Esophagus mucosa (tissue), 1 donor: Measurements from ENCODE around the gene STON2. TPM values are rescaled to one million over a fixed set of nuclear protein-coding genes. Genes with fewer than 3 reads are reported as not detected.

Experiments used
- ATAC-seq: fragments of 200-7000 bp; cut with Tn5 transposase; one replicate; pipeline ENCODE4 v1.9.1; 2020
- total RNA-seq: library from RNA; stranded (reverse); gene quantifications from one replicate; pipeline ENCODE4 v1.2.4, GENCODE V29; 2023
- donor health status: DM: yes; HTN: yes; CAD: no.

The STON2 gene
- total RNA-seq, 1 donor from 2014 or later = 54.0 TPM

DNA sequence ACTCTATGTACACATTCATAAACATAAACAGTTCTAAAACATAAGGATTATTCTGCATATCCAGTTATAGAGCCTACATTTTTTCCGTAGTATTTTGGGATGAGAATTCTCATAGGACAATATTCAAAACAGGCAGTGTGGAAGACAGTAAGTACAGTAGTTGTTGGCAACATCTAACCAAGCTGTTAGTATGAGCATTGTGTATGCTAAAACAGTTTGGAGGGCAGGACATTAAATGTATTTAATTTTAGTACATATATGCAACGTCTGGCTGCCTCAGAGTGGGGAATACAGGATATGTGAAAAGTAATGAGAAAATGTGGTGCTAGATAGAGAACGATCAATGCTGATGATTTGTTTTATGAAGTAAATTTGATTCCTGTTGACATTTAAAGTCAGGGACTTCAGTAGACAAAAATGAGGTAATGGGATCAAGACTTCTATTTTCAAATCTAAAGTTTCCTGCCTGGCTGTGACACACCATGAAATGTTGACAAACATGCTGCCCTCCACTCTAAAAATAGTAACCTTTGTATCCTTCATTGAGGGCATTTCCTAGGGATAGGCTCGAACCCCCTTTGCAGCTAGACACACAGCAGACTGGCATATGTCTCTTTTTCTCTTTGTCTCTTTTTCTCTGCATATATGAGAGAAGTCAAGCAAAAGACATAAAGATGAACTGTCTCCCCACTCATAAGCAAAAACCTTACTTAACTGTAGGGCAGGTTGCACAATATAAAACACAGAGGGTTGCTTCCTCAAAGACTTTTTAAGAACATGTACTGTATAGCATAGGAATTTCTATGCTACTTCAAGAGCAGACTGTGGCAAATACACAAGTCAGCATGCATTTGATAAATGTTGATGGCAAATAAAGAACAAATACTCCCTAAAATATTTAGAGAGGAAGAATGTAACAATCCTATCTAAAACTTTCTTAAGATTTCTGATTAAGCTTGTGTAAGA, 103.9 kb downstream of the STON2 start:
- ATAC-seq = no peak

DNA sequence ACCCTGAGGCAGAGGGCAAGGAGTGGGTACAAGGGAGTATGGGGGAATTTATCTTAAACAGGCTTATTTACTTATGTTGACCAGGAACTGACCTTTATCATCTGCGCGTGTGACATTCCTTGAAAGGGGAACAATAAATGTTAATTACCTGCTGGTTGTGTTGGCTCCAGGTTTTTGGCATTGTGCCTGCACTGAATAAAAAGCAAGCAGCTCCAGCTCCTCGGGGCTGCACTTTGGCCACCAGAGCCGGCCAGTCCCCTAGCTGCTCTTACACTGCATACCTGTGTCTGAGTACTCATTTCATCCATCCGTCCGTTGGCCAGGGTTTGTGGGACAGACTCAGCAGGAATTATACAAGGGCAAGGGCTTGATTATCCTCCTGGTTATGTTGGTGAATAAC, 110.6 kb downstream of the STON2 start:
- no peak for ATAC-seq

GRCh38 chr14:81286574-81287370, 113.4 kb downstream of the STON2 start:
- peak; percentile 20 for ATAC-seq

DNA sequence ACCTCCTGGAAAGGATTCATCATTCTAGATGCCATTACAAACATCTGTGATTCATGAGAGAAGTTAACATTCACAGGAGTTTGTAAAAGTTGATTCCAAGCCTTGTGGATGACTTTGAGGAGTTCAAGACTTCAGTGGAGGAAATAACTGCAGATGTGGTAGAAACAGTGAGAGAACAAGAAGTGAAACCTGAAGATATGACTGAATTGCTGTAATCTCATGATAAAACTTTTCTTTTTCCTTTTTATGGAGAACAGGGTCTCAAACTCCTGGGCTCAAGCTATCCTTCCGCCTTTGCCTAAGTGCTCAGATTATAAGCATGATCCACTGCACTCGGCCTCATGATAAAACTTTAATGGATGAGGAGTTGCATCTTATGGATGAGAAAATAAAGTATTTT, 114.9 kb downstream of the STON2 start:
- no peak for ATAC-seq

DNA sequence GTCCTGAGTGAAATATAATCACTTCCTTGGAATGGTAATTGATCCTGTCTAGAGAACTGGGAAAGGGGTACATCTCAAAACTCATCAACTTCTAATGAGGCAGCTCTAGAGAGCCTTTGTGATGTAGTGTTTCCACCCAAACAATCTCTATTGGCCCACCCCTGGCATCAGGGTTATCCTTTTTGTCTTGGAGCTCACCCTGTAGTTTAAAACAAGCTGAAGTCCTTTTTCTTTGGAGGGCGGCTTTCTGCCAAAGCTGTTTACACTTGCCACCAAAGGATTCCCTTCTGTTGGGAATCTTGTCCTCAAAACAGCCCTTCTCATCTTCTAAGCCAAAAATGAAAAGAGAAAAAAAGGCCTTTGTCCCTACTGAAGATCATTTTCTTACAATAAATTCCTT, 118.8 kb downstream of the STON2 start:
- ATAC-seq = no peak

- ATAC-seq = no peak
Observed at GRCh38 chr14:81280136-81280791, 119.9 kb downstream of the STON2 start.

- no peak for ATAC-seq
Observed at GRCh38 chr14:81277096-81277495, 123.0 kb downstream of the STON2 start.

GRCh38 chr14:81276073-81277069, 123.8 kb downstream of the STON2 start:
- no peak for ATAC-seq

GRCh38 chr14:81275305-81276072, 124.6 kb downstream of the STON2 start:
- no peak for ATAC-seq

GRCh38 chr14:81273961-81274575, 126.1 kb downstream of the STON2 start:
- no peak for ATAC-seq

GRCh38 chr14:81273521-81273920, 126.6 kb downstream of the STON2 start:
- ATAC-seq = no peak

GRCh38 chr14:81272317-81272716, 127.8 kb downstream of the STON2 start:
- ATAC-seq = no peak

DNA sequence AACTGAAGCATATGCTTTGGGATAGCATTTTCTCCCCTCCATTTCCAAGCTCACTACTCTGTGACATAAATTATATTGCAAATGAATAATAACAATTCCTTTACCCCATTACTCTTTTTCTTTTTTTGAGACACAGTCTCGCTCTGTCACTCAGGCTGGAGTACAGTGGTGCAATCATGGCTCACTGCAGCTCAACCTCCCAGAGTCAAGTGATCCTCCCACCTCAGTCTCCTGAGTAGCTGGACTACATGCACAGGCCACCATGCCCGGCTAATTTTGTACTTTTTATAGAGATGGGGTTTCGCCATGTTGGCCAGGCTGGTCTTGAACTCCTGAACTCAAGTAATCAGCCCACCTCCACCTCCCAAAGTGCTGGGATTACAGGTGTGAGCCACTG, 130.1 kb downstream of the STON2 start:
- no peak for ATAC-seq

DNA sequence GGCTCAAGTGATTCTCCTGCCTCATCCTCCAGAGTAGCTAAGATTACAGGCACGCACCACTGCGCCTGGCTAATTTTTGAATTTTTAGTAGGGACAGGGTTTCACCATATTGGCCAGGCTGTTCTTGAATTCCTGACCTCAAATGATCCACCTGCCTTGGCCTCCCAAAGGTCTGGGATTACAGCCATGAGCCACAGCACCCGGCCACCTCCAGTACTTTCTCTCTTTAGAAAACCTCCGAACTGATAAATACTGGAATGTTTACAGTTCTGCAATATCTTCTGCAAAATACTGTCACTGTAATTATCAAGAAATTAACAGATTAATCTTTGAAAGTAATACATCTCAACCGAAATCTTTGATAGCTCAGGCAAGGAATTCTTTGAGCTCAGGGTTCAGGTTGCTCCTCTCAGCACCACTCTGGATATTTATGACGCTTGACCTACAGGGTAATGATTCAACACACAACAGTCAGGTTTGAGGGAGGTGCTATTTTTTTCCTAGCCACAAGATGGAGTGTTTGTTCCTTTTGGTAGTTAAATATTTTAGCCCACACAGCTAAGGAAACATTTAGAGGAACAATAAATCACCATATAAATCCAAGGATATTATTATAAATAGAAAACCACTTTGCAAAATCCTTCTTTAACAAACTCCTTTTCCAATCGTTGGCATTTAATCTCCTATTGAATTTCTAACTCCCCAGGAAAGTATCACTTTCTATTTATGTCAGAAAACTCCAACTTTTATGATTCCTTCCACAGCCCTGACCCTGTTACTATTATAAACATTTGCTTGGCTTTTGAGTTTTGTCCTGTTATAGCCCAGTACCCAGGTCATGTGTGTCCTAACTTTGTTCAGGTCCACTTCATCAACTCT, 130.8 kb downstream of the STON2 start:
- ATAC-seq = peak; percentile 79

- ATAC-seq = peak; percentile 85
Observed at GRCh38 chr14:81268016-81268416, 132.1 kb downstream of the STON2 start.

DNA sequence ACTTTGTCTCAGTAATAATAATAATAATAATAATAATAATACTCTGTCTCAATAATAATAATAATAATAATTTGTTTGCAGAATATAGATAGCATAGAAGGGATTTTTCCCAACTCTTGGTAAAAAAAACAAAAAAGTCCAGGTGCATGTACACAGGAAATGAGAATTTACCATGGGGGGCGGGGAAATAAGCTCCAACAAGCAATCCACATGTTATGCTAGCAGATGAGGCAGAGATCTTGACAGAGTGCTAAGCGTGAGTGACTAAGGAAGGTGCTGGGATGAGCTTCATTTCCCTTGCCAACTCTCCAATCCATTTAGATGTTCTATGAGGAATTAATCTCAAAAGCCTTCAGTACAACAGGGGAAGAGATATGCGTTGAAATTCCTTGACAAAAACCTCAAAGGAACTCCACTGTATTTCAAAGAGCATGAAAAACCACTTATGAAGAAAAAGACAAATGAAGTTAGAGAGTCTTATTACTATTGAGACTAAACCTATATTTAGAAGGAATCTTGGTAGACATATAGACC, 134.4 kb downstream of the STON2 start:
- no peak for ATAC-seq

DNA sequence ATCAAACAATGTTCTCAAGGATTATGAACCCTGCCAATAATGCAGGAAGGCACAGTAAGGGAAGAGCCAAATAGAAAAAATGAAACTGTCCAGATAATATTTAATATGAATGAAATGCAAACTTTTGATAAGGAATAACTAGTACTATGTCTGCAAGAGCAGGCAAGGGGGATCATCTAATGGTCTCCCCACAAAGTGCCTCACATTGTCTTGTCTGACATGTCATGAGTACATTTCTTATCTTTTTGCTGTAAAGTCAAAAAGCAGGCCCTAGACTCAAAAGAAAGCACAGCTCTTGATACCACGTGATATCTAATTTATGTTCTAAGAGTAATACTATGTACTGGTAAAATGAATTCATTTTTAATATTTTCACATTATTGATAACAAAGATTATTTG, 135.5 kb downstream of the STON2 start:
- no peak for ATAC-seq

DNA sequence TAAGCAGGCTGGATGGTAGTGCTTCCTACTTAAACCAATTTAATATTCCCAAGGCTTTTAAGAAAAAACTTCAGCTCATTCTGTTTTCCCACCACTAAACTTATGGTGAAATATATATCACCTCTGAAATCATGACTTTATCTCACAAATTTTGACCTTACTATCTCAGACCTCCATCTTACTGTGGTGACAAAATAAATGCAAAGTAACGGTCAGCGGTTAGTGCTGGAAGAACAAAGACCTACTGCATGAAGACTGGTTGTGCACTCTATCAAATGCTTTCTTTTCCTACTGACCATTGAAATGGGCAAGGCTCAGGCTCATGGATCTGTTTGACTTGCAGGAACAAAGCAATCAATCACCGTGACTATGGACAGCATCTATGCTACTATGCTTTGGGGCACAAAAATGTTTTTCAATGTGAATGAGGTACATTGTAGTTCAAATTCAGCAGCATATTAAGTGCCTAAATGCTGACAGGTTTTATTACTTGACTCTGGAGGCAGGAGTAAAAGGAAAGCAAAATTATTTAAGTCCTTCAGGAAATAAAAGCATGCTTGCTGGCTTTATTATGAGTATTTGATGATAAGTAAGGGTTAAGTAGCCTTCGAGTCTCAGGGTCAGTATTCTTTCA, 136.2 kb downstream of the STON2 start:
- no peak for ATAC-seq

GRCh38 chr14:81261176-81261575, 138.9 kb downstream of the STON2 start:
- no peak for ATAC-seq
